Measurements from ENCODE around the gene OAS1. TPM values are rescaled to one million over a fixed set of nuclear protein-coding genes. Genes with fewer than 3 reads are reported as not detected.

Gene OAS1
- total RNA-seq (2022; extraction: Qiagen RNA extraction; ENCODE audit: low read depth): 43.4 to 72.2 TPM (median 61.4 TPM) in 5 replicates

GRCh38 chr12:112906712-112907414 is at the start of gene OAS1:
Gene OAS1 (plus strand): TSS chr12:112906962. CDS start chr12:112907040, 78 bp downstream.

GRCh38 chr12:112937741-112938719 is 31.3 kb downstream of the OAS1 start, which contains the start of gene OAS3:
Gene OAS3 (plus strand): TSS chr12:112938474. CDS start chr12:112938531, 57 bp downstream.

Other genes starting within 250 kb of the OAS1 start
- 0.17 to 0.32 TPM (median 0.23 TPM) in 5 replicates for gene RPH3A, start 115.2 kb upstream of the OAS1 start, total RNA-seq (2022; extraction: Qiagen RNA extraction; ENCODE audit: low read depth)
- 26.1 to 34.6 TPM (median 29.7 TPM) in 5 replicates for gene OAS3, start 31.5 kb downstream of the OAS1 start, total RNA-seq (2022; extraction: Qiagen RNA extraction; ENCODE audit: low read depth)
- 0.16 to 0.37 TPM (median 0.27 TPM) in 4 of 5 replicates, not detected in the other for gene OAS2, start 71.6 kb downstream of the OAS1 start, total RNA-seq (2022; extraction: Qiagen RNA extraction; ENCODE audit: low read depth)
- gene DTX1, start 149.8 kb downstream of the OAS1 start, total RNA-seq (2022; extraction: Qiagen RNA extraction; ENCODE audit: low read depth): 0.23 to 0.50 TPM (median 0.34 TPM) in 5 replicates
- gene RASAL1, start 228.8 kb downstream of the OAS1 start, total RNA-seq (2022; extraction: Qiagen RNA extraction; ENCODE audit: low read depth): 0.24 to 0.42 TPM (median 0.32 TPM) in 5 replicates
- gene CFAP73, start 242.8 kb downstream of the OAS1 start, total RNA-seq (2022; extraction: Qiagen RNA extraction; ENCODE audit: low read depth): 0.14 to 0.20 TPM (median 0.16 TPM) in 4 of 5 replicates, not detected in the other

Measured in A549 treated with DMSO at 1 μM for 4 hours (cell line).